Cardiac septum (tissue), 1 donor: ENCODE measurements around the gene USP31. TPM values are rescaled to one million over a fixed set of nuclear protein-coding genes. Genes with fewer than 3 reads are reported as not detected.

ENCODE experiments used
- DNase-seq: peaks from one replicate; pipeline ENCODE4 v3.0.0-alpha.2; 2020; ENCODE audit warnings: low spot score
- intact Hi-C: fragments of 100-400 bp; cut with DNase I; formaldehyde crosslinking; loops from one replicate; pipeline ENCODE4 v1.14.0; 2022
- long read RNA-seq: library from polyadenylated mRNA; unstranded; transcript quantifications from one replicate; pipeline ENCODE4 v2.0.0, GENCODE V29; 2021
- total RNA-seq: library from RNA; stranded (reverse); fragmentation: NEBNext Ultra II Directional; extraction: Animal tissue kit (Norgen Biotek cat#: 25700); gene quantifications from one replicate; pipeline ENCODE4 v1.2.1, GENCODE V29; 2021
- donor health status: DM: no; HTN: no; CAD: no.

Gene USP31
- total RNA-seq, result 21.6 TPM
- long read RNA-seq, full-length matches to known transcripts, result 1 of 42 reads
- long read RNA-seq, partial matches to known transcripts, result 29 of 42 reads
- long read RNA-seq, other reads (novel, unspliced or antisense), result 12 of 42 reads

GRCh38 chr16:23149267-23149992 lies at the start of gene USP31:
USP31 (minus strand) TSS chr16:23149452; CDS start chr16:23149270, 182 bp downstream.
- intact Hi-C loops, result loop anchor here (2.0 kb wide), 1 partner anchor 77 kb away; no protein-coding TSS in a partner anchor
- DNase-seq, result peak; percentile 98

GRCh38 chr16:23196539-23196938 lies 47.3 kb upstream of the USP31 start:
- intact Hi-C loops, result no loop called here
- no peak for DNase-seq

GRCh38 chr16:23195366-23195978 lies 46.2 kb upstream of the USP31 start:
- intact Hi-C loops, result no loop called here
- DNase-seq, result no peak

GRCh38 chr16:23194497-23195221 lies 45.4 kb upstream of the USP31 start:
- intact Hi-C loops, result no loop called here
- no peak for DNase-seq

GRCh38 chr16:23188911-23189310 lies 39.7 kb upstream of the USP31 start:
- intact Hi-C loops, result loop anchor here (10.0 kb wide), 1 partner anchor 216 kb away; no protein-coding TSS in a partner anchor
- no peak for DNase-seq

GRCh38 chr16:23187341-23187740 lies 38.1 kb upstream of the USP31 start:
- no peak for DNase-seq
- intact Hi-C loops, result loop anchor here (10.0 kb wide), 1 partner anchor 217 kb away; no protein-coding TSS in a partner anchor

- no peak for DNase-seq
- intact Hi-C loops, result loop anchor here (10.0 kb wide), 1 partner anchor 219 kb away; no protein-coding TSS in a partner anchor
Measured at GRCh38 chr16:23186171-23186570, 36.9 kb upstream of the USP31 start.

GRCh38 chr16:23185656-23186055 lies 36.4 kb upstream of the USP31 start:
- DNase-seq, result no peak
- intact Hi-C loops, result loop anchor here (10.0 kb wide), 1 partner anchor 219 kb away; no protein-coding TSS in a partner anchor

- intact Hi-C loops, result loop anchor here (10.0 kb wide), 1 partner anchor 221 kb away; no protein-coding TSS in a partner anchor
- DNase-seq, result no peak
Measured at GRCh38 chr16:23183543-23183862, 34.3 kb upstream of the USP31 start.

- DNase-seq, result no peak
- intact Hi-C loops, result loop anchor here (1.0 to 10.0 kb wide), 2 partner anchors 222 to 253 kb away; no protein-coding TSS in a partner anchor
Measured at GRCh38 chr16:23182679-23183542, 33.7 kb upstream of the USP31 start, which contains the start of gene SCNN1G. SCNN1G (plus strand) TSS chr16:23182745; CDS start chr16:23186272, 3,527 bp downstream.

- peak; percentile 76 for DNase-seq
- intact Hi-C loops, result loop anchor here (1.0 to 10.0 kb wide), 2 partner anchors 223 to 254 kb away; no protein-coding TSS in a partner anchor
Measured at GRCh38 chr16:23182206-23182678, 33.0 kb upstream of the USP31 start.

GRCh38 chr16:23181506-23181905 lies 32.3 kb upstream of the USP31 start:
- intact Hi-C loops, result loop anchor here (10.0 kb wide), 1 partner anchor 223 kb away; no protein-coding TSS in a partner anchor
- no peak for DNase-seq

GRCh38 chr16:23175651-23176050 lies 26.4 kb upstream of the USP31 start:
- no peak for DNase-seq
- intact Hi-C loops, result no loop called here

GRCh38 chr16:23174622-23175021 lies 25.4 kb upstream of the USP31 start:
- intact Hi-C loops, result no loop called here
- no peak for DNase-seq

GRCh38 chr16:23172994-23173393 lies 23.7 kb upstream of the USP31 start:
- intact Hi-C loops, result no loop called here
- no peak for DNase-seq

GRCh38 chr16:23172583-23172982 lies 23.3 kb upstream of the USP31 start:
- intact Hi-C loops, result no loop called here

GRCh38 chr16:23164736-23165135 lies 15.5 kb upstream of the USP31 start:
- intact Hi-C loops, result no loop called here
- DNase-seq, result no peak

More at GRCh38 chr16:23172583-23172982, 23.3 kb upstream of the USP31 start:
- DNase-seq, result no peak

- intact Hi-C loops, result no loop called here
- no peak for DNase-seq
Measured at GRCh38 chr16:23163921-23164320, 14.7 kb upstream of the USP31 start.

GRCh38 chr16:23160574-23160973 lies 11.3 kb upstream of the USP31 start:
- DNase-seq, result no peak
- intact Hi-C loops, result no loop called here
